Activated CD4-positive, CD25-positive, alpha-beta regulatory T cell (primary cell): ENCODE measurements around the gene KRT17.
"Not testable (repeated sequence)": the region's sequence is repeated elsewhere in the genome, so short reads cannot be mapped to it uniquely, and the experiment has no call there.

Experiments used
- DNase-seq, 4 experiments: peaks; one replicate each; lab custom pipeline; 2025; lab: John Stamatoyannopoulos, UW

The KRT17 gene

DNA sequence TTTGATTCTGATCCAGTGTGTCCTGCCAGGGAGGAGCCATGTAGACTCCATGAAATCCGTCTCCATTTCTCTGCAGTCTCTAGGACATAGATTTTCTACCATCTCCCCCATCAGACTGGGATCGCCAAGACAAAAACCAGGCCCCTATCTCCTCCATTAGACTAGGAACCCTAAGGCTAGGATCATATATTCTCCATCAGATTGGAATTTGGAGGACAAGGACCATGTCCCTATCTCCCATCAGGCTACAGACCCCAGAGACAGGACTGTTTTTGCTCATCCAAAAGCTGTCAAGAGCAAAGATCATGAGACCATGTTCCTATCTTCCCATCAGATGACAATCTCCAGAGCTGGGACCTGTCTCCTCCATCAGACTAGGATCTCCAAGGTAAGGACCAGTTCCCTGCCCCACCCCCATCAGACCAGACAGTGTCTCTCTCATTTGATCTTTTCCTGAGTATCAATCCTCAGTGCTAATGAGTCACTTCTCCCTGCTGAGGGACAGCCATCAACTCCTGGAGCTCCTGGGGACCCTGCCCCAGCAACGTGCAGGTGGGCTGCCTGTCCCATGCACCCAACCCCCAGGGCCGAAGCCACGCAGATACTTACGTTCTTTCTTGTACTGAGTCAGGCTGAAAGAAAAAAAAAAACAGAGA is 4.3 kb downstream of the KRT17 start:
- DNase-seq: not testable (repeated sequence)

- no peak for DNase-seq
Measured at GRCh38 chr17:41619036-41619926, 5.1 kb downstream of the KRT17 start.

- DNase-seq: no peak
Measured at GRCh38 chr17:41618341-41619035, 5.9 kb downstream of the KRT17 start.

DNA sequence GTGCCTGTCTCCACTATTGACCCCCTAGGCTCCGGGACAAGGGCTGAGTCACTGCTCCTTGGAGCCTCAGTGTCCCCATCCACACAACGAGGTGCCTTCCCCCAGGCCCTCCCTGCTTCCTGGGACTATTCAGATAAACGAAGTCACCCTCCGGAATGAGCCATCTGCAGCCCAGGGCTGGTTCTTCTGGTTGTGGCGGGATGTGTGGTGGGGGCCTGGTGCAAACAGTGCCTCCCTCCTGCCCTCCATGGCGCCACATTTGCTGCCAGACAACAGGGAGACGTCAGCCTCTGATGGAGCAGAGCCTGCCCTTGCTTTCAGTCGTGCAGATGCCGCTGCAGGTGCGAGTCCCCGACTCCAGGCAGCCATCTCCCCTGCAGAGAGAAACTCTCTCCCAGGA is 6.7 kb downstream of the KRT17 start:
- no peak for DNase-seq

DNA sequence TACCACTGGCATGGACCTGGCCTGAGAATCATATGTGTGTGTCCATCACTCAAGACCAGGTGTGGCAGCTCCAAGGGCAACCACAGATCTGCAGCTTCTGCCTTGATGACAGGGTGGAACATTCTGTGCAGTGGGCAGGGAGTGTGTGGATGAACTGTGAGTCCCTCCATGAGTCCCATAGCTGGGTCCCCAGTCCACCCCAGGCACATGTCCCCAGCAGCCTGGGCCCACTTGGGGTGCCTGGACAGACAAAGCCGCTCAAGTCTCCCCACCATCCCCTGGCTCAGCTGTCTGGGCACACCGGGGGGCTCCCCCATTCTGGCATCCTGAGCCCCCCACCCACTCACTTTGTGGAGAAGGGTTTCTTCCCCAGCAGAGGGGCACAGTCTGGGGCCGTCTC is 7.2 kb downstream of the KRT17 start:
- DNase-seq: no peak

DNA sequence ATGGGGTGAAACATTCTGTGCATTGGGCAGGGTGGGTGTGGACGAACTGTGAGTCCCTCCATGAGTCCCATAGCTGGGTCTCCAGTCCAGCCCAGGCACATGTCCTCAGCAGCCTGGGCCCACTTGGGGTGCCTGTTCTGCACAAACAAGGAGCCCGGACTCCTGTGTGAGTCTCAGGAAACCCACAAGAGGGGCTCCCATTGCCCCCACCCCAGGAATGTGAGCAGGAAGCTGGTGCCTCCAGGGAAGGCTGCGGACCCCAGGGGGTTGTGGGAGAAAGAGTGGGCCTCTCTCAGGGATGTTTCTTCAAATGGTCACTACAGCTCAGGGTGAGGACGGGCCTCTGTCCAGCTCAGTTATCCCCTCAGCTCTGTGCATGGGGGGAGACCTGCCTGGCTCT is 7.9 kb downstream of the KRT17 start:
- DNase-seq: not testable (repeated sequence)

- DNase-seq: no peak
Measured at GRCh38 chr17:41615454-41615853, 8.9 kb downstream of the KRT17 start.

DNA sequence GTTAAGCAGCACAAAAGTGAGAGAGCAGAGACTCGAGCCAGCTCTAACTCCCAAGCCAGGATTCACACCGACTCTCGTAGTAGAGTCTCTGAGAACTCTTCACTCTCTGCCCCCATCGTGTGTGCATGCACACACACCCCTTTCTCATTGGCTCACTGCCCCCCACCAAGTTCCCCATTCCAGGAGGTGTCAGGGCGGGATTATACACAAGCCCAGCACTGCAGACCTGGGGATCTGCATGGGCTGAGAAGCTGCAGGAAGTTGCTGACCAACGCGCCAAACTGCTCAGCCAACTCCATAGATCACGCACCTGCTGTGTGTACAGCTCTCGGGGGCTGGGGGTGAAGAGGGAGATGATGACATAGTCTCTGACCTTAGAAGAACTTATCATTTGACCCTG is 9.6 kb downstream of the KRT17 start:
- not testable (repeated sequence) for DNase-seq

- DNase-seq: no peak
Measured at GRCh38 chr17:41614098-41614497, 10.3 kb downstream of the KRT17 start.

- no peak for DNase-seq
Measured at GRCh38 chr17:41613277-41614082, 10.9 kb downstream of the KRT17 start.

DNA sequence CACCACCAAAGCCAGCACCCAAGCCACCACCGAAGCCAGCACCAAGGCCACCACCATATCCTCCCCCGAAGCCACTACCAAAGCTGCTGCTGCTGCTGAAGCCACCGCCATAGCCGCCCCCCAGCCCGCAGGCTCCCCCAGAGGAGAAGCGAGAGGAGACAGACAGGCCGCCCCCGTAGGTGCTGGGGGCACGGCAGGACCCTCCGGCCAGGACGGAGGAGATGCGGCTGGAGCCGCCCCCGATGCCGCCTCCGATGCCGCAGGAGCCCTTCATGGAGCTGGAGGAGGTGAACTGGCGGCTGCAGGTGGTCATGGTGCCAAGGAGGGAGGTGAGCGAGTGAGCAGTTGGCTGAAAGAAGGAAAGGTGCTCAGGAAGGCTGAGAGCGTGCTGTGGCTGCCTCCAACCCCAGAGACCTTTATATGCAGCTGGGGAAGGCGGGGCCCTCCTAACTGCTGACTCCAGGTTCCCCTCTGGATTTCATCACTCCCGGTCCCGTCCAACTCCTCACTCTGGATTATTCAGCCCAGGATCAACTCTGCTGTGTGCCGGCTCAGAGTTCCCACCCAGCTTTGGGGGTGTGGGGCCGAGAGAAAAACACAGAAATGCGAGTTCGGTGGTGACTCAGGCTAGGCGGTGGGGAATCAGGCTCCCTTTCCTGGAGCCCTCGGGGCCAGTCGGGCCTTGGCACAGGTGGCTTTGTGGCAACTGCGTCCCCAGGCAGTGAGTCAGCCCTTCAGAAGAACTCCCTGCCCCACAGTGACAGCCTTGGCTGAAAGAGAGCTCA is 11.8 kb downstream of the KRT17 start, which contains the start of gene KRT16:
KRT16 (minus strand) TSS at position 392 of the 785 bp plus-strand sequence; CDS start at position 313, 79 bp downstream.
- not testable (repeated sequence) for DNase-seq

GRCh38 chr17:41610965-41611640 is 13.3 kb downstream of the KRT17 start:
- DNase-seq: no peak

GRCh38 chr17:41610061-41610517 is 14.3 kb downstream of the KRT17 start:
- DNase-seq: not testable (repeated sequence)

DNA sequence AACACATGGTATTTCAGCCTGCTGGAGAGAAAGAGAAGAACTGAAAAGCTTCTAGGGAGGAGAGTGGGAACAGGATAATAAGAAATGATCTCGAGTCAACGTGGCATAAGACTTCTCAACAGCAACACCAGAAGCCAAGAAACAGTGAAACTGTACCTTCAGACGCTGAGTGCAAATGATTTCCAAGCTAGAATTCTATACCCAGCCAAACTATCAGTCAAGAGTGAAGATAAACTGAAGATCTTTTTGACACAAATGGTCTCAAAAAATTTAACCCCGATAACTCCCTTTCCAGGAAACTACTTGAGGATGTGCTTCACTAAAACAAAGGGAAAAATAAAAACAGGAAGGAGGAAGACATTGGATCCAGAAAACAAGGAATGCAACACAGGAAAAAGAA is 17.4 kb downstream of the KRT17 start:
- not testable (repeated sequence) for DNase-seq

DNA sequence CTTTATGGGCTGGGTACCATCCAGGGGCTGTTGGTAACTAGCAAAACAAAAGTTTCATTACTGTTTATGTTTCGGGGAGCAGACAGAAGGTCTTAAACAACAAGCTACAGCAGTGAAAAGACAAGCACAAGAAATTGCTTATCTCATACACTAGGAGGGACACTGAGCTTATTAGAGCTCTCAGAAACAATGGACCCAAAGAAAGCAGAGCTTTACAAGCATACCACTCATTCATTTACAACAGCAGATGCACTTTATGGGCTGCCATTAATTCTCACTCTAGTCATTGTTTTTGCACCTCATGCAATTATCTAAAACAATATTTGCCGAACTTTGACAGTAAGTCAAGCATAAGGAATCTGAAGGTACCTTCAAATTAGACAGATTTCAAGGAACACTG is 21.9 kb downstream of the KRT17 start:
- DNase-seq: no peak

DNA sequence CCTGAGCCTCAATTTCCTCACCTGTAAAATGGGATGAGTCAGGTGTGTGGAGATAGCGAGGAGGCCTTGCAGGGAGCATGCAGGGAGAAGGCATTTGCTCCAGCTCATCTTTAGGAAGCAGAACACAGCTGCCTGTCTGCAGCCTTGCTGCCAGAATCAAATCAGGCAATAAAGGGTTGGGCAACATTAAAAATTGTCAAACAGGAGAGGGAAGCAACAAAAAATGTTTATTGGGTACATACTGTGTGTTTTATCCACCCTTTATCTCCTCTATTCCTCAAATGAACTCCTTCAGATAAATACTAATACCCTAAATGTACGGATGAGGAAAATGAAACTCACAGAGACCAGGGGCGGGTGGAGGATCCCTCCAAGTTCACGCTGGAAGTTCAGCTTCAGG is 24.1 kb downstream of the KRT17 start:
- no peak for DNase-seq

GRCh38 chr17:41599680-41600079 is 24.7 kb downstream of the KRT17 start:
- no peak for DNase-seq

DNA sequence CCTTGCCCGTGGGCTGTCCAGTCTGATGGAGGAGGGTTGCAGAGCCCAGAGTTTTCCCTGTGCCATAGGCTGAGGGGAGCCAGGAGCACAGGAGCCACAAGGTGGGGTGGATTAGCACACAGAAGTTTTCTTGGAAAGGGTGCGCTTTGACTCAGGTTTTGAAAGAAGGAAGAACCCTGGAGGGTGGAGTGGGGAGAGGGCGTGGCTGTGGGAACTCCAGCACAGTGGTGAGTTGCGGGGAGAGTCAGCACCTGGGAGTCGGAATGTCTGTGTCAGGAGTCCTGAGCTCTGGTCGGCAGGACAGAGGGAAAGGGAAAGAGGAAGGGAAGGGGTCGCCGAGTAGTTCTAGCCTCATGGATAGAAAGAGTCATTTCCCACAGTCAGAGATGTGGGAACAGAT is 28.8 kb downstream of the KRT17 start:
- DNase-seq: no peak

DNA sequence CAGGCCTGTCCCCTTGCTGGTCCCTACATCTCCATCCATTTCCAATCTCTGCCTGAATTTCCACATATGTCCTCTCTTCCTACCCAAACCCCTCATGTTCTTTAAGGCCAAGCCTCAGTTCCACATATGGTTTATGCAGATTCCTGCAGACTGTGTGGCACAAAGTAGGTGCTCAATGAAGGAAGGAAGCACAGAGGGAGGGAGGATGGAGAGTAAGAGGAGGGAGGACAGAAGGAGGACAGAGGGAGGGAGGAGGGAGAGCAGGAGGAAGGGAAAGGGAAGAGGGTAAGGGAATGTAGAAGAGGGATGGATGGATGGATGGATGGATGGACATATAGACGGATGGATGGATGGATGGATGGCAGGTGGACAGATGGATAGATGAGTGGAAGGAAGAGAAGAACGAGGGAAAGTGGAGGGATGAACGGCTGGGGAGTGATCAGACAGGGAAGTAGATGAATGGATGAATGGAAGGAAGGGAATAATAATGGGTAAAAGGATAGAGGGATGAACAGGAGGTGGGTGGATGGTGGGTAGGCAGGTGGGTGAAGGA is 29.9 kb downstream of the KRT17 start:
- DNase-seq: no peak
